Pericardium fibroblast (primary cell): Measurements from ENCODE around the gene CADM4. TPM values are rescaled to one million over a fixed set of nuclear protein-coding genes. Genes with fewer than 3 reads are reported as not detected.

ENCODE experiments used
- total RNA-seq: library from RNA; depleted of rRNA; stranded (reverse); fragments of >200 nt; gene quantifications from 2 replicates; pipeline ENCODE4 v1.2.3, GENCODE V29; 2015

Gene CADM4
- total RNA-seq = 0.70 and 2.6 TPM in 2 replicates

GRCh38 chr19:43639519-43640423 is at the start of gene CADM4:
TSS of gene CADM4 (minus strand) at chr19:43639850. CDS start at chr19:43639790, 60 bp downstream.

GRCh38 chr19:43619262-43620060 is 20.2 kb downstream of the CADM4 start, which contains the start of gene ZNF428:
TSS of gene ZNF428 (minus strand) at chr19:43619629. CDS start at chr19:43614304, 5,325 bp downstream.

GRCh38 chr19:43611788-43612187 is 27.9 kb downstream of the CADM4 start, which contains the start of gene SRRM5:
TSS of gene SRRM5 (plus strand) at chr19:43612088. CDS start at chr19:43612122, 34 bp downstream.

GRCh38 chr19:43595999-43596841 is 43.4 kb downstream of the CADM4 start, which contains the start of the genes IRGQ and ZNF576:
TSS of gene IRGQ (minus strand) at chr19:43596134. CDS start at chr19:43595338, 796 bp downstream.
TSS of gene ZNF576 (plus strand) at chr19:43596595. CDS start at chr19:43597109, 514 bp downstream.

GRCh38 chr19:43575156-43575950 is 64.3 kb downstream of the CADM4 start, which contains the start of the genes PINLYP and XRCC1:
TSS of gene PINLYP (plus strand) at chr19:43575801. CDS start at chr19:43577192, 1,391 bp downstream.
TSS of gene XRCC1 (minus strand) at chr19:43575527. CDS start at chr19:43575458, 69 bp downstream.

Other genes starting within 250 kb of the CADM4 start
- gene TEX101, start 225.0 kb downstream of the CADM4 start, total RNA-seq = not detected in 2 replicates
- 1.3 TPM in 1 of 2 replicates, not detected in the other for gene LYPD3, start 174.2 kb downstream of the CADM4 start, total RNA-seq
- 8.1 and 12.9 TPM in 2 replicates for gene PHLDB3, start 135.1 kb downstream of the CADM4 start, total RNA-seq
- 60.9 and 78.2 TPM in 2 replicates for gene ETHE1, start 112.6 kb downstream of the CADM4 start, total RNA-seq
- gene ZNF575, start 106.7 kb downstream of the CADM4 start, total RNA-seq = 0.43 and 0.58 TPM in 2 replicates
- 17.9 and 20.3 TPM in 2 replicates for gene XRCC1, start 64.3 kb downstream of the CADM4 start, total RNA-seq
- gene PINLYP, start 64.0 kb downstream of the CADM4 start, total RNA-seq = 0.58 and 1.8 TPM in 2 replicates
- gene IRGQ, start 43.7 kb downstream of the CADM4 start, total RNA-seq = 8.7 and 21.2 TPM in 2 replicates
- gene ZNF576, start 43.3 kb downstream of the CADM4 start, total RNA-seq = 7.9 and 8.8 TPM in 2 replicates
- 0.17 TPM in 1 of 2 replicates, not detected in the other for gene SRRM5, start 27.8 kb downstream of the CADM4 start, total RNA-seq
- 43.9 and 60.2 TPM in 2 replicates for gene ZNF428, start 20.2 kb downstream of the CADM4 start, total RNA-seq
- gene PLAUR, start 30.3 kb upstream of the CADM4 start, total RNA-seq = 42.1 and 58.0 TPM in 2 replicates
- not detected in 2 replicates for gene IRGC, start 76.2 kb upstream of the CADM4 start, total RNA-seq
- 9.4 and 12.8 TPM in 2 replicates for gene SMG9, start 115.1 kb upstream of the CADM4 start, total RNA-seq
- not detected in 2 replicates for gene KCNN4, start 141.1 kb upstream of the CADM4 start, total RNA-seq
- 0.82 and 0.94 TPM in 2 replicates for gene LYPD5, start 162.6 kb upstream of the CADM4 start, total RNA-seq
- gene ZNF283, start 187.5 kb upstream of the CADM4 start, total RNA-seq = 2.7 and 3.7 TPM in 2 replicates
- gene ZNF404, start 244.1 kb upstream of the CADM4 start, total RNA-seq = 2.6 and 3.3 TPM in 2 replicates